GM19452 (cell line): ENCODE results near the gene GFOD1.
"Not testable (repeated sequence)": the region's sequence is repeated elsewhere in the genome, so short reads cannot be mapped to it uniquely, and the experiment has no call there.

Source experiments
- ATAC-seq: cut with Tn5 transposase; IDR thresholded peaks from one replicate; pipeline ENCODE4 v1.9.1; 2021; ENCODE audit not compliant: unreplicated experiment

Gene GFOD1

DNA sequence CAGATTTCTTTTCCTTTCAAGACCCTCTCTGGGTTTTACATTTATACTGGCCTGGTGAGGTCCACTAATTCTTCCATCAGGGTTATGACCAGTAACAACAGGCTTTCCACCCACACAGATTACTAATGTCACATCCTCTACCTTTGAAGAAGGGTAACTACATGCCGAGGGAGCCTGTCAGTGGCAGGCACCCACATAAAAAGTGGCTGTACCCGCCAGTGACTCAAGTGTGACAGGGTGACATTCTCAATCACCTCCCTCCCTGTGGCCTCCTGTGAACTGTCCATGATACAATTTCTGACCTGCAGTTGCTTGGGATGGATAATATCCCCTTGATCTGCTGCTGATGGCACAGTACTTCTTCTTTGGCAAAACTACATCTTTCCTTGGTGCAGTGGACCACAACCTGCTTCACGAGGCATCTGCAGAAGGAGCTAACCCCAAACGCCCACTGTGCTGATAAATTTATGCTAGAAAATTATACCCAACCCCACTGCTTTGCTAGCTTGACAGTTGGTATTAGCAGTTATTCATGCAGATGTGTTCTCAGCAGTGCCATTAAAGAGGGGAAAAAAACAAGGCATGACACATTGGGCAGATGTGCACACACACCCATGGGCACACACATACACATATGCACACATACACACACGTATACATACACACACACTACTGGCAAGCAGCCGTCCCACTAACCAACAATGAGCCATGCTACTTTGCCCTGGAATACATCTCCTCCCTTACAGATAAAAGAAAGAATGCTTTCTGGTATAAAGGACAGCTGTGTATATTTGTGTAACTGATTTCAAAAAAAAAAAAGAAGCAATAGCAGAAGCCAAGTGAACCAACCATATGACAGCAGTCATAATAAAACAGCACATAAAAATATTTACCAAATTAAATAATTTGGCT lies 20.8 kb downstream of the GFOD1 start:
- no peak for ATAC-seq

GRCh38 chr6:13465734-13466133 lies 21.7 kb downstream of the GFOD1 start:
- ATAC-seq = no peak

- ATAC-seq = no peak
Observed at GRCh38 chr6:13463941-13464340, 23.5 kb downstream of the GFOD1 start.

DNA sequence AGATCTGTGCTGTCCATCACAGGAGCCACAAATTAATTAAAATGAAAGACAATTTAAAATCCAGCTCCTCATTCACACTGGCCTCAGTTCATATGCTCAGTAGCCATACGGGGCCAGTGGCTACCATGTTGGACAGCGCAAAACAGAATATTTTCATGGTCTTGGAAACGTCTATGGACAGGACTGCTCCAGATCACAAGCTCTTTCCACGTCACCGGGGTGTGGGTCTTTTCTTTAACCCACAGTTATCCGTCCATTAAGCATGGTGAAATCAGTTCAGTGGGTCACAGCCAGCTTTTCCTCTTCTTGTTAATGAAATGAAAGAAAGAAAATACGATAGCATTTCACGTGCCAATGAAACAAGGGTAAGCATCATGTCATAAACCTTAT lies 24.1 kb downstream of the GFOD1 start:
- ATAC-seq = no peak

DNA sequence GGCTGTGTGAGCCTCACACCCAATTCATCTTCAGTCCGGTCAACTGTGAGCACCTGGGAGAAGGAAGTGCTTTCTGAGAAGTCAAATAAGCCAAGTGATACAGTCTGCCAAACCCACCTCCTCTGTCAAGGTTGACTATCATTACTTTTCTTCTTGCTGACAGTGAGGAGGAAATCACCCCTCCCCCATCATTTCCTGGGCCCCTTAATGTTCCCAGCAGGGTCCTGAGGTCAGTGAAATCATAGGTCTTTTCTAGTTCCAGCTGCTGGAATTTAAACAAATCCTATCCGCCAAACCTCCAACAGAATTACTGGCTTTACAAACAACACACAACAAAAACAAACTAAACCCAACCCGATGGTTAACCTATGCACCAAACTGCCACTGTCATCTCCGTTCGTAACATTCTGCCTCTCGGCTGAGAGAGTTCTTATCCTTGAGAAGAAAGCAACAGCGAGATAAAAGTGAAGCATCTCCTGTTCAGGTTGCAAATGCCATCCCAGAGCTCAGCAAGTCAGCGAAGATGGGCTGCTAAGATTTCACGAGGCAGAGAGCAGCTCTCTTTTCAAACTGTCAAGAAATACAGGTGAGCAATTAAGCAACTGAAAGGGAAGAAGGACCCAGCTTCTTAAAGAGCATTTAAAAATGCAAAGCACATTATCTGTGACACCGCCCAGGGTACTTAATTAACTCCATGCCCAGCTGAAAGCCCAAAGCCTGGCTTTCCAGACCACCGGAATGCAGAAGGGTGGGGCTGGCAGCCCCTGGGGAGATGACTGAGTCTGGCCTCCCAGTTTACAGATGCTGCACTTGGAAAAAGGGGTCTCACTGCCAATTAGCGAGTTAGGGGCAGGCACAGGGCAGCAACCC lies 24.7 kb downstream of the GFOD1 start:
- no peak for ATAC-seq

DNA sequence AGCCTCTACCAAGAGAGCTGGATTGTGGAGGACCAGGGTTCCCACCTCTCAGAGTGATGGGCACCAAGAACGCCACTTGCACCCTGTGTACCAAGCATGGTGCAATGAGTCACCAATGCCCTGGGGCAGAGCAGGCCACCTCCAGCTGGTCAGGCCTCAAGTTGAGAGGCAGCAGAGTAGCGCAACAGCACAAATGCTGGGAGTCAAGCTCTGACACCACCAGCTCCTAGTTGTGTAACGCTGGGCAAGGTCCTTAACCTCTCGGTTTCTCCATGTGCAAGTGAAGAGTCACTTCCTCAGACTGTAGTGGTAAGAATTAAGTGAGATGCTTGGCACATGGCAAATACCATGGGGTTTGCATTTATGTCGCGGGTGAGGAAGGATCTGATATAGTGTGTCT lies 25.6 kb downstream of the GFOD1 start:
- no peak for ATAC-seq

- no peak for ATAC-seq
Observed at GRCh38 chr6:13461307-13461706, 26.1 kb downstream of the GFOD1 start.

DNA sequence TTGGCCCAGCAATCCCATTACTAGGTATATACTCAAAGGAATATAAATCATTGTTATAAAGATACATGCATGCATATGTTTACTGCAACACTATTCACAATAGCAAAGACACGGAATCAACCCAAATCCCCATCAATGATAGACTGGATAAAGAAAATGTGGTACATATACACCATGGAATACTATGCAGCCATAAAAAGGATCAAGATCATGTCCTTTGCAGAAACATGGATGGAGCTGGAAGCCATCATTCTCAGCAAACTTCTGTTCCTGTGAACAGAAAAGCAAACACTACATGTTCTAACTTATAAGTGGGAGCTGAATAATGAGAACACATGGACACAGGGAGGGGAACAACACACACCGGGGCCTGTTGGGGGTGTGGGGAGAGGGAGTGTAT lies 27.1 kb downstream of the GFOD1 start:
- not testable (repeated sequence) for ATAC-seq

- no peak for ATAC-seq
Observed at GRCh38 chr6:13457577-13457976, 29.8 kb downstream of the GFOD1 start.

DNA sequence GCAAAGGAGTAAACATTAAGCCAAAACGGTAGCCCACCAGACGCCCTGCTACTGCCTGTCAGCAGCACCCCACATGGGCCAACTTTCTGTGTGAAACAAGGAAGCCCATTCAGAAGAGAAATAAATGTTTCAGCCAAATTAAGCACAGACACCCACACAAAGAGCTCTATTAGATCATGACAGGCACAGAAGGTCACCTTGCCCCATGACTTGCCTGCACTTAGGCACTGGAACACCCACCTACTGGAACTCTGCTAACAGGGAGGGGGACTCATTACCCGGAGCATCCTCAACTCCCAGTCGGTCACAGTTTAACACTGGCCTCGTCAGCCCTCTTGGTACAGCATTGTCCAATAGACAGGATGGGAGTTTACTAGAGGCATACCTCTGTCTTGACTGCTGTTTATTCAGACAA lies 31.8 kb downstream of the GFOD1 start:
- no peak for ATAC-seq

DNA sequence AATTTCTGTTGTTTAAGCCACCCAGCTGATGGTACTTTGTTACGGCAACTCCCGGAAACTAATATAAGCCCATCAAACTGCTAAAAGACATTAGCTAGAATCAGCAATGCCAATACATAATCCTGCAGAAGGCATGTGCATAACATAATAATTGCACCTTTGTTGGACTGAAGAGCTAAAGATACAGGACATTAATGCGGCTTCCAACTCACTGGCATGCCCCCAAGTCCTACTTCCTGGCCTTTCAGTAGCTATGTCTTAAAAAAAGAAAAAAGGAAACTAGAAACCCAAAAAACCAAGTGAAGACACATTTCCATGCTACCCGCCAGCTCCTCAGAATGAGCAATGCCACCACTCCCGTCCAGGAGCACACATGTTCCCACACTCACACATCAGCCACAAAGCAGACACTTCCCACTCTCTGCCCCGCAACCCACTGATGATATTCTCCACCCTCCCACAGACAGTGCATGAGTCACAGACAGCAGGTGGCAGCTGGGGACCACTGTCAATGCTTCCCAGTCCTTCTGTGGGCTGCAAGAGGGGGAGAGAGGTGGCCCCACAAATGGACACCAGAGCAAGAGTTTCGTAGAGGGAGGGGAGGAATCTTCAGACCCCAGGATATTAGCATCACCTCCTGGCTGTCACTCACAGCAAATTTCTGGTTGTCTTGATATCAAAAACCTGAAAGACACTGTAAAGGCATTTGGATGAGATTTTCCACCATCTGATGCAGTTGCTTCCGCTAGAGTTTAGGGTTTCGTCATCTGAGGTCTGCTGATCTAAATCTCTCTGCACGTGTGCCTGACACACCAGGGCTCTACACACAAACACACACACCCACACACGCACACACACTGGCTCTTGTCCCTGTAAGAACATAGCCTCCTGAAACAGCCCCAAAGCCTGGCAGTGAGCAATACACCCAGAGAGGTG lies 32.8 kb downstream of the GFOD1 start:
- ATAC-seq = no peak

- no peak for ATAC-seq
Observed at GRCh38 chr6:13453771-13454251, 33.6 kb downstream of the GFOD1 start.

DNA sequence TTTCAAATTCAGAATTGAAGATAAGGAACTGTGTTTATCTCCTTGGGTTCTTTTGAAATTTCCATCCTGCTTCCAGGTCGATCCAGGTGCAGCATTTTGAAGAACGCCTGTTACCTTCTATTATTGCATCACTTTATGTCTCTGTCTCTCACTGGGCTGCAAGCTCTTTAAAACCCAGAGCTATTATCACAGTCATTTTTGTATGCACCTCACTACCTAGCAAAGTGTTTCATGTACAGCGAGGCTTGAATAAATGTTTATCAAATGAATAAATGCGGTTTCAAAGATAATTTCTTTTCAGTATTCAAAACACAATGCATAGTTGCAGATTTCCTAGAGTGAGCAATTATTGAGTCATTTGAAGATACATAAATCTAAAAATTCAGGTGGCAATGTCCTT lies 34.2 kb downstream of the GFOD1 start:
- no peak for ATAC-seq

DNA sequence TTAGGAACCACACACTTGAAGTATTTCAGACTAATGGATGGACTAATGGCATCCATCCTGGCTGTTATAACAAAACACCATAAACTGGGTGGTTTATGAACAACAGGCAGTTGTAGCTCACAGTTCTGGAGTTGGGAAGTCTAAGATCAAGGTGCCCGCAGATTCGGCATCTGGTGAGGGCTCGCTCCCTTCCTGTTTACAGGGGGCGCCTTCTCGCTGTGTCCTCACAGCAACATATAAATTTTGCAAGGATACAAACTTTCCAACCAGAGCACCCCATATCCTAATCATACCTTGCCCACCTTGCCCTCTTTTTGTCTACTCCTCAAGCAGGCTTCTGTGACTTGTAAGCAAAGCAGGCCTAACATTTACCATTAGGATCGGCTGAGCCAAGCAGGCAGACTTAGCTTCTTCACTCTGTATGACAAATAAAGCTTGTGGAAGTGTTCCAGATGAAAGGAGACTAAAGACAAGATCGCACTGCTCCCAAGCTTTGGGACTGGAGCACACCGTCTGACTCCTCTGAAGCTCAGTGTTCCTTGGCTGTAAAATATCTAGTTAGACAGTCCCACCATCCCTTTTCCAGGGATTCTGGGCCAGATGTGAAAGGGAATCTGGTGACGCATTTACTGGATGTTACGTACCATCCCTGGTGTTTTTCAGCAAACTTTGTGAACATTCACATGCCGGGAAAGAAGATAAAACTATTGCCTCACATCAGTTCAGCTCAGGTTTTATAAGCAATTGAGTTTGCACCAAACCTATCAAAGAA lies 34.9 kb downstream of the GFOD1 start:
- ATAC-seq = no peak

- no peak for ATAC-seq
Observed at GRCh38 chr6:13451181-13451895, 36.1 kb downstream of the GFOD1 start.

- no peak for ATAC-seq
Observed at GRCh38 chr6:13450628-13451027, 36.8 kb downstream of the GFOD1 start.

DNA sequence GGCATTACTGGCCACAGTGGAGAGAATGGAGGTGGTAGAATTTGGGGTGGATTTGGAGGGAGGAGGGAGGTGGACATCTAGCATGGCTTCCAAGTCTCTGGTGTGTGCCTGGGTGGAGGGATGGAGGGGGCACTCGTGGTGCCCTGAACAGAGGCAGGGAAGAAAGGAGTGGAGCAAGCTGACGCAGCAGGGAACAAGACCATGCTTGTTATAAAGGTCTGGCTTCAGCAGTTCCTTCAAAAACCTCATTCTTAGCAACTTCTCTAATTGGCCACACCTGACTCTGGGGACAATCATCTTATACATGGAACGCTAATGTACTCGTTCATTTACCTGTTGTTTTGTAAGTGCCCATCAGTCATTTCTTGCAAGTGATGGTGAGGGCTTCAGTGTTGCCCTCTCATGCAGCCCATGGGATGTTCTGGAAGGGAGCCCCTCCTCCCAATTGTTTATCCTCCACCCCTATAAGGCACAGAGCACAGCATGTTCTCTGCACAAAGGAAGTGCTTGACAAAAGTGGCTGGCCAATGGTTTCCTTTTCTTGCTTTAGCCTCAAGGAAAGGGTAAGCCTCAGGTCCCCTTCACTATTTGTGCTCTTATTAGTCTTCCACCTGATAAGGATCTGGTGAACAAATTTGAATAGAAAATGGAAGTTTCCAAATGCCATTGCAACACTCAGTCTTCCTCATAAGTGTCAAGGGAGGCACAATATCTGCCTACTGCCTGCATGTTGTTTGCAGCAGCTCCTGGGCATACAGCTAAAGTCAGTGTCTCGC lies 39.3 kb downstream of the GFOD1 start:
- no peak for ATAC-seq

DNA sequence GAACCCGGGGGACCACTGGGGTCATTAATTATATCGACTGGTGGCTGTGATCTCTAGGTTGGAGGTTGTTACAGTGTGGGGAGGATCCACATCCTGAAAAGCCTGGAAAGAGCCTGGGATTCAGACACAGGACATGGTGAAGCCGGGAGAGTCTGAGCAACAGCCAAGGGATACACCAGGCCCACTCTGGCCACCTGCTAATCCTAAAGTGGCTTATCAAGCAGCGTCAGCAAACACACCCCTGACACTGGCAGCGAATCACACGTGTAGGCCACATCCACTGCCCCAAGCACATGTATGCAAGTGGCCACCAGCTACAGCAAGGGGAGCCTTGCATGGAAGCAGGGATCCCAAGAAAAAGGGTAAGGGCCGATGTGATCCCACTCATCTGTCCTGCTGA lies 41.0 kb downstream of the GFOD1 start:
- ATAC-seq = no peak

GRCh38 chr6:13445744-13446115 lies 41.7 kb downstream of the GFOD1 start:
- no peak for ATAC-seq
